ENCODE data around the gene SRC.

SRC gene

DNA sequence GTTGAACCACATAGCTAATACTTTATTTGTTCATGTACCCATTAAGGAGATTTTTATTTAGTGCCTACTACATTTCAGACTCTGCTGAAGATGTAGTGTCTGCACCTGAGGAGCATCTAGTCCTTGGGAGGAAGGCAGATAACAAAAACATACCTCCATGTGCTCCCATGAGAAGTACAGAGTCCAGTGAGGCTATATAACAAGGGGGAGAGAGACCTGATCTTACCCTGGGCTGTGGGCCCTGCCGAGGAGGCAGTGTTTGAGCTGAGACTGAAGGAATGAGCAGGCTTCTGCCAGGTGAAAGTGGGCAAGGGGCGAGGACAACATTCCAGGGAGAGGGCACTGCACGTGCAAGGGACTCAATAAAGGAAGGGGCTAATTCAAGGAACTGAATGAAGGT lies 44.4 kb upstream of the SRC start:
- no peak for DNase-seq (ENCODE audit: low read depth)
- TF ChIP-seq, protein P1, sequence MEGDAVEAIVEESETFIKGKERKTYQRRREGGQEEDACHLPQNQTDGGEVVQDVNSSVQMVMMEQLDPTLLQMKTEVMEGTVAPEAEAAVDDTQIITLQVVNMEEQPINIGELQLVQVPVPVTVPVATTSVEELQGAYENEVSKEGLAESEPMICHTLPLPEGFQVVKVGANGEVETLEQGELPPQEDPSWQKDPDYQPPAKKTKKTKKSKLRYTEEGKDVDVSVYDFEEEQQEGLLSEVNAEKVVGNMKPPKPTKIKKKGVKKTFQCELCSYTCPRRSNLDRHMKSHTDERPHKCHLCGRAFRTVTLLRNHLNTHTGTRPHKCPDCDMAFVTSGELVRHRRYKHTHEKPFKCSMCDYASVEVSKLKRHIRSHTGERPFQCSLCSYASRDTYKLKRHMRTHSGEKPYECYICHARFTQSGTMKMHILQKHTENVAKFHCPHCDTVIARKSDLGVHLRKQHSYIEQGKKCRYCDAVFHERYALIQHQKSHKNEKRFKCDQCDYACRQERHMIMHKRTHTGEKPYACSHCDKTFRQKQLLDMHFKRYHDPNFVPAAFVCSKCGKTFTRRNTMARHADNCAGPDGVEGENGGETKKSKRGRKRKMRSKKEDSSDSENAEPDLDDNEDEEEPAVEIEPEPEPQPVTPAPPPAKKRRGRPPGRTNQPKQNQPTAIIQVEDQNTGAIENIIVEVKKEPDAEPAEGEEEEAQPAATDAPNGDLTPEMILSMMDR (IDR thresholded peaks at IDR 0.05; ENCODE audit: insufficient read depth, low read depth, low read length, missing control alignments): no peak
- no peak overlapping the region for H3K4me3 ChIP-seq (ENCODE audit: low read length)

DNA sequence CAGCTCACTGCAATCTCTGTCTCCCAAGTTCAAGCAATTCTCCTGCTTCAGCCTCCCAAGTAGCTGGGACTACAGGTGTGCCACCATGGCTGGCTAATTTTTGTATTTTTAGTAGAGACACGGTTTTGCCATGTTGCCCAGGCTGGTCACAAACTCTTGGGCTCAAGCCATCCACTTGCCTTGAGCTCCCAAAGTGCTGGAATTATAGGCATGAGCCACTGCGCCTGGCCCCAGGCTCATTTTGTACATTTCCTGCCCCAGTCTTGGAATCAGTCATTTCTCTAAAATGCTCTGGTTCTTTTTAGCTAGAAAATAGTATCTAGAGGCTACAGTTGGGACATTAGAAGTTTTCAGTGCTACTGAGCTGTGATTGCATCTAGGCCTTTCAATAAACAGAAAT lies 43.0 kb upstream of the SRC start:
- DNase-seq (ENCODE audit: low read depth): no peak
- H3K4me3 ChIP-seq (ENCODE audit: low read length): no peak overlapping the region
- TF ChIP-seq, protein P1 (IDR thresholded peaks at IDR 0.05; ENCODE audit: insufficient read depth, low read depth, low read length, missing control alignments): no peak

DNA sequence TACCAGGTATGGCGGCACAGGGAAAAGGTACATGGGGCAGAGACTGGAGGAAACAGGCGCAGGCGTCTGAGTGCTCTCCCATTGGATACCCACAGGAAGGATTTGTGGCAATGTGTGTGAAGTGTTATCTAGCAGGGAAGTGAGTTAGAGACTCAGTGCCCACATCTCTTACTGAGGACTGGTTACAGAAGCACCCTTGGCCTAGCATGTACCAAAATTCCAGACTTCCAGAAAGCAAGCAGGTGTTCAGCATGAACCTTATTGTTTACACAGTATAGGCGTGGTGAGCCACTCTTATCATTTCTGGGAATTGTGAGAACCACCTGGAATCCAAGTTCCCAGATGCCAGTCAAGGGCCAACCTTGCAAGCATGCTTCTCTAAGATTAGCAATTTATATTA lies 42.3 kb upstream of the SRC start:
- TF ChIP-seq, protein P1 (IDR thresholded peaks at IDR 0.05; ENCODE audit: insufficient read depth, low read depth, low read length, missing control alignments): no peak
- no peak for DNase-seq (ENCODE audit: low read depth)
- no peak overlapping the region for H3K4me3 ChIP-seq (ENCODE audit: low read length)

DNA sequence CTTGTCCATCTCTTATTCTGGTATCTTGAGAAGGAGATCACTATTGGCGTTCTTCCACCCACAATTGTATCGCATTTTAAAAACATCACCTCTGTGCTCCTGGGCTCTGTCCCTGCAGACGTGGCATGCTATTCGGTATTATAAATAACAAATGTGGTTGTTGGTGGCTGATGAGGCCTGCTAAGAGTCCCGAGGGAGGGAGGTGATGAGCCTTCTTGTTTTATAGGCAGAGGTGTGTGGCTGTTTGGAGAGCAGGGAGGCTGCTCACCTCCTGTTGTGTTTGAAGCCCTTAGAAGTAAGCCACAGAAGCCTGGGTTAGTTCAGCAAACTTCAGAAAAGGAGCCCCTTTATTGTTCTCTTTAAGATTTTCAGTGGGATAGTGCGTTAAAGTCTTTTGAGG lies 40.9 kb upstream of the SRC start:
- H3K4me3 ChIP-seq (ENCODE audit: low read length): no peak overlapping the region
- TF ChIP-seq, protein P1 (IDR thresholded peaks at IDR 0.05; ENCODE audit: insufficient read depth, low read depth, low read length, missing control alignments): no peak
- no peak for DNase-seq (ENCODE audit: low read depth)

DNA sequence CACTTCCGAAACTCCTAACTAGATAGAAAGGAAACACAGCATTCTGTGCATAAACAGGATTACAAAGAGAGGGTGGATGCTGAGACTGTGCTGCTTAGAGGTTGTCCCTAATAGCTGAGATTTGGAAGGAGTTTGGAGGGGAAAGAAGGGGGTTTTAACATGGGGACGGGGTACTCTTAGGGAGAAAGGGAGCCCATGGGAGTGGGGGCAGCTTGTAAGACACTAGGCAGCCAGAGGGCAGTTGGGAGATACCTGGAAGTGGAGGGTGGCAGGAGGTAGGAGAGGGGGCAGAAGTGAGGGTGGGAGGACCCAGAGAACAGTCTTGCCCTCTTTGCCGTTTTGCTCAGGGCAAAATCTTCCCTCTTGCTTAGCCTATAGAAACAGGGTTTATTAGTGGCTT lies 40.1 kb upstream of the SRC start:
- TF ChIP-seq, protein P1 (IDR thresholded peaks at IDR 0.05; ENCODE audit: insufficient read depth, low read depth, low read length, missing control alignments): no peak
- no peak for DNase-seq (ENCODE audit: low read depth)
- H3K4me3 ChIP-seq (ENCODE audit: low read length): no peak overlapping the region

DNA sequence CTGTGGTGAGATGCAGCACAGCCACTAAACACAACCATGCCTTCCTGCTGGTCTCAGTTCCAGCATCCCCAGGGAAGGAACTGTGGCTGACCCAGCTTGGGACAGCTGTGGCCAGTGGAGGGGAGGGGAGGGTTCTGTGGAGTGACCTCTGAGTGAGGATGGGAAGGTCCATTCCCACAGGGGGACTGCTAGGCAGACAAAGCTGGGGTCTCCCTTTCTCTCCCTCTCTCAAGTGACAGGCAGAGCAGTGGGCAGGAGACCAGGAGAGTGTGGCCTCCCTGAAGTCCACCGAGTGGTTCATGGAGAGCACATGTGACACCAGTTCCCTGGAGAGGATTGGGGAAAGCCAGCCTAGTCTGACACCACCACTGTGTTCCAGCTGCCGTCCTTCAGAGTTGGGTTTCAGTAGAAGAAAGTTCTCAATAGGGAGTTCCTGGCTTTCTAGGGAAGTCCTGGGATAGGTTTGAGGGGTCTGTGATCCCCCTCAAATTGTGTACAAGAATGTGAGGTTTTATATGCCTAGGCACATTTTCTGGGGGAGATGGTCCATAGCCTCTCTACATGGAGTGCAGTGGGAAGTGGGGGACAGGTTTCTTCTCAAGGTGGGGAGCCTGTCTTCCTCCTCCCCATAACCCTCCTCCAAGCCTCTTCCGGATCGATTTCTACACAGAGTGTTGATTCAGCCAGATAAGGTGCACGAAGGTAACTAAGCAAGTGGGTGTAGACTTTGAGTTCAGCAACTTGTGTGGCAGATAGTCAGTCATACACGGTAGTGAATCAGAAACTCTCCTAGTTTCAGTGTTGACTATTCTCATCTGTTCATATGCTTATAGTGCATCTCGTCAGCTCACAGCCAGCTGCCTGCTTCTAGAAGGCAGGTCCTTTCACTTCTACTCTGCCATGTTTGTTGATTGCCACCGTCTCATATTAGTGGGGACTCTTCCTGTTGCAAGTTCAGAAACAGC lies 37.6 kb upstream of the SRC start:
- TF ChIP-seq, protein P1 (IDR thresholded peaks at IDR 0.05; ENCODE audit: insufficient read depth, low read depth, low read length, missing control alignments): no peak
- H3K4me3 ChIP-seq (ENCODE audit: low read length): no peak overlapping the region
- peak; percentile 84 for DNase-seq (ENCODE audit: low read depth)

DNA sequence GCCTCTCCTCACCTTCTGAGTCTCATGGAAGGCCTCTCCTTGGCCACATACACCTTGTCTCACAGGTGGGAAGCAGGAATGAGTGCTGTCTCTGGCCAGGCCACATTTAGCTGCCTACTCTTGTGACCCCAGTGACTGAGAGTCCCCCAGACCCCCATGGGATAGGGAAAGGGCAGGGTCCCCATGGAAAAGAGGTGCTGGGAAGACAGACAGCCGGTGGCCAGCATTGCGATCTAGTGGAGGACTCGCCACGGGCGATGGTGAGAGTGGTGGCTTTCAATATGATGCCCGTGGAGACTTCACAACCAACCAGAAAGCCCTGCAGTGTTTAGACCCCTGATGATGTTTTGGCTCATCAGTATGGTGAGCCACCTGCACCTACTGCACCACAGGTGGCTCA lies 36.6 kb upstream of the SRC start:
- TF ChIP-seq, protein P1 (IDR thresholded peaks at IDR 0.05; ENCODE audit: insufficient read depth, low read depth, low read length, missing control alignments): no peak
- no peak for DNase-seq (ENCODE audit: low read depth)
- H3K4me3 ChIP-seq (ENCODE audit: low read length): no peak overlapping the region

Measured in epithelial cell of esophagus (primary cell).